Measurements from ENCODE around the gene MZT2B.
"Not testable (repeated sequence)": the region's sequence is repeated elsewhere in the genome, so short reads cannot be mapped to it uniquely, and the experiment has no call there.

The MZT2B gene

GRCh38 chr2:130162968-130163367, 19.1 kb upstream of the MZT2B start:
- no peak for TF ChIP-seq CTCF (IDR thresholded peaks at IDR 0.05; ENCODE audit: low read depth, low read length, missing control alignments)
- no peak overlapping the region for H3K4me3 ChIP-seq (replicated peaks; ENCODE audit: low read depth, low read length)
- DNase-seq (ENCODE audit: extremely low read depth, low read depth), result no peak

GRCh38 chr2:130165293-130166016, 16.6 kb upstream of the MZT2B start:
- no peak for DNase-seq (ENCODE audit: extremely low read depth, low read depth)
- no peak overlapping the region for H3K4me3 ChIP-seq (replicated peaks; ENCODE audit: low read depth, low read length)
- TF ChIP-seq CTCF (IDR thresholded peaks at IDR 0.05; ENCODE audit: low read depth, low read length, missing control alignments), result no peak

- not testable (repeated sequence) for H3K4me3 ChIP-seq (replicated peaks; ENCODE audit: low read depth, low read length); DNase-seq (ENCODE audit: extremely low read depth, low read depth)
Measured at GRCh38 chr2:130166611-130167010, 15.5 kb upstream of the MZT2B start.

GRCh38 chr2:130169163-130169562, 12.9 kb upstream of the MZT2B start:
- H3K4me3 ChIP-seq (replicated peaks; ENCODE audit: low read depth, low read length); DNase-seq (ENCODE audit: extremely low read depth, low read depth): not testable (repeated sequence)

GRCh38 chr2:130169896-130170295, 12.2 kb upstream of the MZT2B start:
- H3K4me3 ChIP-seq (replicated peaks; ENCODE audit: low read depth, low read length), result no peak overlapping the region
- TF ChIP-seq CTCF (IDR thresholded peaks at IDR 0.05; ENCODE audit: low read depth, low read length, missing control alignments), result no peak
- DNase-seq (ENCODE audit: extremely low read depth, low read depth), result no peak

- not testable (repeated sequence) for H3K4me3 ChIP-seq (replicated peaks; ENCODE audit: low read depth, low read length); DNase-seq (ENCODE audit: extremely low read depth, low read depth)
Measured at GRCh38 chr2:130174866-130175265, 7.2 kb upstream of the MZT2B start.

- H3K4me3 ChIP-seq (replicated peaks; ENCODE audit: low read depth, low read length), result peak overlapping the region; percentile 88
- DNase-seq (ENCODE audit: extremely low read depth, low read depth), result not testable (repeated sequence)
Measured at GRCh38 chr2:130180404-130181324, 1.4 kb upstream of the MZT2B start.

- DNase-seq (ENCODE audit: extremely low read depth, low read depth), result peak; percentile 63
- peak within 1 kb of the TSS; percentile 88 for H3K4me3 ChIP-seq (replicated peaks; ENCODE audit: low read depth, low read length)
- no peak for TF ChIP-seq CTCF (IDR thresholded peaks at IDR 0.05; ENCODE audit: low read depth, low read length, missing control alignments)
Measured at GRCh38 chr2:130181325-130181879, 660 bp upstream of the MZT2B start, which contains the start of gene SMPD4. Gene SMPD4, minus strand, starts transcription at chr2:130181602. Its CDS starts 5,010 bp downstream, at chr2:130176592.

- peak overlapping the region; percentile 88 for H3K4me3 ChIP-seq (replicated peaks; ENCODE audit: low read depth, low read length)
- DNase-seq (ENCODE audit: extremely low read depth, low read depth), result not testable (repeated sequence)
Measured at GRCh38 chr2:130182826-130183511, 907 bp downstream of the MZT2B start.
